HG02642 (cell line): ENCODE data around the gene AFG1L.
"Not testable (repeated sequence)": the region's sequence is repeated elsewhere in the genome, so short reads cannot be mapped to it uniquely, and the experiment has no call there.

Experiments used
- ATAC-seq: cut with Tn5 transposase; IDR thresholded peaks from one replicate; pipeline ENCODE4 v1.9.1; 2021; ENCODE audit warnings: mild to moderate bottlenecking; ENCODE audit not compliant: unreplicated experiment, poor library complexity

The AFG1L gene

GRCh38 chr6:108343894-108344293, 49.0 kb downstream of the AFG1L start:
- no peak for ATAC-seq

DNA sequence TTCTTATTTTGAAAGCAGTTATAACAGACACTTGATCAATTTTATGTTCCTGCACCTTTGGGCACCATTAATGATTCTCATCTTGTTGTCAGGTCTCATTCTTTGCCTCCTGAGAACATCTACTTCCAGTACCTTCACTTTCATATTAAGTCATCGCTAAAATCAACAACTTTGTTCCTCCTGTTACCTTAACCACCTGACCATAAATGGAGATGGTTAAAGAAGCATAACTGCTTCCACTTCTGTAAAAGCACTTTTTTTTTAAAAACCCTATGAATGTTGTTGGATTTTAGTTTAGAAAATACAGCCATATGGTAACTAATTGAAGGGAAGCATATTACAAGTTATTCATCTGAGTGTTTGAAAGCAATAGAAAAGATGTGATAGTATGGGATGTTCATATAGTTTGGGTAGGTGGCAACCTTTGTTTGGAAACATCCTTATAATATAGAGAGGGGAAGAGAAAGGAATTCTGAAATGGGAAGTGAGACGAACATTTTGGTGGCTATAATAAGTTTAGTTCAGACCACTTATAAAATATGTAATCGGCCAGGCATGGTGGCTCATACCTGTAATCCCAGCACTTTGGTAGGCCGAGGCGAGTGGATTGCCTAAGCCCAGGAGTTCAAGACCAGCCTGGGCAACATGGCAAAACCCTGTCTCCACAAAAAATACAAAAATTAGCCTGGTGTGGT, 53.9 kb downstream of the AFG1L start:
- peak; percentile 89 for ATAC-seq

GRCh38 chr6:108350528-108350927, 55.7 kb downstream of the AFG1L start:
- ATAC-seq = peak; percentile 60

GRCh38 chr6:108353853-108354252, 59.0 kb downstream of the AFG1L start:
- no peak for ATAC-seq

DNA sequence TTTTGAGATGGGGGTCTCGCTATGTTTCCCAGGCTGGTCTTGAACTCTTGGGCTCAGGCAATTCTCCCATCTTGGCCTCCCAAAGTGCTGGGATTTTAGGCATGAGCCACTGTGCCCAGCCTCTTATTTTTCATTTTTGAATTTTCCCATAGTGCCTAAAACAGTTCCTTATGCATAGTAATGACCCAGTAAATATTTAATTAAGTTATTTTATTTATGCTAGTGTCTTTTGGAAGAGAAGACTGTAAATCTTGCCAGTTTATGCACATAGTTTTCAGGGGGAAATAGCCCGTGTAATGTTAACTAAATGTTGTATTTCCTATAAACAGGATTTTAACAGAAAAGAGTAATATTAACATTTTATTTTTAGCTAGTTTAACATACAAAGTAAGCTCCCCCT, 60.3 kb downstream of the AFG1L start:
- ATAC-seq = no peak

GRCh38 chr6:108355890-108356289, 61.0 kb downstream of the AFG1L start:
- ATAC-seq = no peak

- ATAC-seq = no peak
Measured at GRCh38 chr6:108359901-108360882, 65.3 kb downstream of the AFG1L start.

- ATAC-seq = no peak
Measured at GRCh38 chr6:108360919-108361311, 66.1 kb downstream of the AFG1L start.

- ATAC-seq = no peak
Measured at GRCh38 chr6:108361312-108361932, 66.6 kb downstream of the AFG1L start.

DNA sequence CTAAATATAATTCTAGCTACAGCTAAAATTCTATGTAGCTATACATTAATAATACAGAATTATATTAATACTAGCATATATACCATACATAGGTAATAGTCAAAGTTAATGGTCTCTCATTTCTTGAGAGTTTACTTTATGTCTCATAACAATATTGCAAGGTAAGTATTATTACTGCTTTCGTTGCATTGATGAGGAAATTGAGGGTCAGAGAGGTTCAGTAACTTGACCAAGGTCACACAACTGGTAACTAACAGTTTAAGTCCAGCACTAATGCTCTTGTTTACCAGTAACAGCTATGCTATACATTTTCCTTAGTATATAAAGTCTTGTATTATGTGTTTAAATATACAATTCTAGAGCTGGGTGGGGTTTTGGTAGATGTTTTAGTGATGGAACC, 67.6 kb downstream of the AFG1L start:
- ATAC-seq = no peak

GRCh38 chr6:108363113-108363512, 68.3 kb downstream of the AFG1L start:
- no peak for ATAC-seq

- no peak for ATAC-seq
Measured at GRCh38 chr6:108363889-108364313, 69.0 kb downstream of the AFG1L start.

DNA sequence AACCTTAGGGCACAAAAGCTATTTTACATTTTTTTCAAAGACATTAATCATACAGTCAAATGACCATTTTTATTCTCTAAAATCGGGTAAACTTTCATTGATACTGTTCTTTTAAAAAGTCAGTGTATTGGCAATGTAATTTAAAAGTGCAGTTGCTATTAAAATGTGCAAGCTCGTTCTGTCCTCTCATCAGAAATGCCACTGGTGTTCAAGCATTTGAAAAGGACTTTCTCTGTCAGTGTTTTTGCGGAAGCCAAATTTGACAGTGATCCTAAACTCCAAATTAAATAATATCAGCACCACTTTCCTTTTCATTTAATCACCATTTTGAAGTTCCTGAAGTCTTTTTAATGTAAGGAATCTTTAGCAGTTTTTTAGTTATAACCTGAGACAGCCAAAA, 69.6 kb downstream of the AFG1L start:
- no peak for ATAC-seq

DNA sequence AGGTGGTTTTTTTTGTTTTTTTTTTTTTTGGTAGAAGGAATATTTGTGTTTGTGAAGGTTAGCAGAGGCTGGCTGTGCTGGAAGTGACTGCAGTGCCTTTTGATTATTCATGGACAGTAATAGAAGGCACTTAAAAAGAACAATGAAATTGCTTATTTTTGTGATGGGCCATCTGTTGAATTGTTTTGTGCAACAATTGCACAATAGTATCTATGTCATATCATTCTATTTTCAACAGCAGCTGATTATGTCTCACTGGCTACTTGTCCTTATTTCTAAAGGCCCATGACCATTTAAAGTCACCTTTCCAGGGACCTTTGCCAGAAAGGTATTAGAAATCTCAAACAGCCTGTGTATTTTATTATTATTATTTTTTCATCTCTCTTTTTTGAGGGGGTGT, 70.6 kb downstream of the AFG1L start:
- no peak for ATAC-seq

DNA sequence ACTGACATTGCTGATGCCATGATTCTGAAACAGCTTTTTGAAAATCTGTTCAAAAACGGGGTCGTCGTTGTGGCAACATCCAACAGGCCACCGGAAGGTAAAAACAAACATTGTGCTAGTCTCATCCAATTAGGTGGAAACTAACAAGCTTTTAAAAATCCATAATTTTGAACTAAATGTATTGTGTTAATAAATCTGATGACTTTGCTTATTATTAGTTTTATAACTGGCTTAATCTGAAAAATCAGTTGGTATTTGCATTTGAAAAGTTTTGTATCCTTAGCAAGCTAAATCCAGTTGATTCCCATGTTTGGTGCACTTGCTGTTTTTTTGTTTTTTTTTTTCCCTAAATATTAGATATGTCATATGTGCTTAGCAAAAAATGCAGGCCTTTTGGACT, 71.4 kb downstream of the AFG1L start:
- no peak for ATAC-seq

DNA sequence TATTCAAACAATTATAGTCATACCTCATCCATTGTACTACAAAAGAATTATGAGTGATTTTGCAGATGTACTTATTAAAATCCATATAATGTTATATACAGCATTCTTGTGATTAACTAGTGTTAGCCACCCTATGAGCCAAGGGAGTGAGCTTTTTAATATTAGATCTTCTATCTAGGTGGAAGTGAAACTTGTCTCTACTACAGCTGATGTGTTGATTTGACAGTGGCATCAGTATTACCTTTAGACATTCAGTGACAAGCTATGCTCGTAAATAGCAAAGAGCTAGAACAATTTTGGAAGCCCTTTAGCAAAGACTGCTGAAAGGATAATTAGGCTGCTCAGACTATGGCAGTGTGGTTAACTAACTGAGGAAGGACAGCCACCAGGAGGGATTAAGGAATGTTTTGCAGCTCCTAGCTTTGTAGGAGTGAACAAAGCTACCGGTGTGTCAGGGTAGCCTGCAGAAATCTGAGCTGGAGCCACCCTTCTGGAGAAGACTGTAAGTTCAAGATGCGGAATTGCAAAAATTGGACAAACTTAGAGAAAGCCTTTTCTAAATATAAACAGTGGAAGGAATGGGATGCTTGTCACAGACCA, 73.7 kb downstream of the AFG1L start:
- no peak for ATAC-seq

DNA sequence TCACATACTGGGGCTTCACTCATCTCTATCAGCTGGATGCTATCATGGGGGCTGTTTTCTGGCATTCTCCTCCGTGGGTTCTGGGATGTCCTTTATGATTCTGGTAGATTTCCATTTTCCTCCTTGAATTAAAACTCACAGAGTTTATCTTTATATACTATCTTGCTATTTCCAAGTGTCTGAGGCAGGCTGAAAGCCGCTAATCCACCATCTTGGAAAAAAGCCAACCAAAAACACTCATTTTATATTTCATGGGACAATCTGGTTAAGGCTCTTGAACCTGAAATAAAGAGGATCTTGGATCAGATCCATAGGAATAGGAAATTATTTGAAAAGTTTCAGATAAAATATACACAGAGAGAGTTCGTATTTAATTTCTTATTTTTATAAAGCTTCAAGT, 86.0 kb downstream of the AFG1L start:
- ATAC-seq = no peak

DNA sequence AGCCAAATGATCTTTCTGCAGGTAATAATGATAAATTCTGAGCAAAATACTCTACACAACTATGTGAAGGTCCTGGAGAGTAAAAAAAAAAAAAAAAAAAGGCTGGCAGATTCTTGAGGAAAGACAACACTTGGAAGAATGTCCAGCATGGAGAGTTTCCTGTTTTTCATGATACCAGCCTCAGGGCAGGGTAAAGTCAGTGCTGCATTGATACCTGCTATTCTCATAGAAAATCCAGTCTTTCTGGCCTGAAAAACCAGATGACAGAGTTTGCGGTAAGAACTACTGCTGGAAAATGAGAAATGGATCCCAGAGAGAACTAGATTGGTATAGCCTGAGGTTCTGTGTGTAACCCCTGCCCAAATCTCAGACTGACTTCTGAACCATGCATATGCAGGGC, 89.1 kb downstream of the AFG1L start:
- no peak for ATAC-seq

DNA sequence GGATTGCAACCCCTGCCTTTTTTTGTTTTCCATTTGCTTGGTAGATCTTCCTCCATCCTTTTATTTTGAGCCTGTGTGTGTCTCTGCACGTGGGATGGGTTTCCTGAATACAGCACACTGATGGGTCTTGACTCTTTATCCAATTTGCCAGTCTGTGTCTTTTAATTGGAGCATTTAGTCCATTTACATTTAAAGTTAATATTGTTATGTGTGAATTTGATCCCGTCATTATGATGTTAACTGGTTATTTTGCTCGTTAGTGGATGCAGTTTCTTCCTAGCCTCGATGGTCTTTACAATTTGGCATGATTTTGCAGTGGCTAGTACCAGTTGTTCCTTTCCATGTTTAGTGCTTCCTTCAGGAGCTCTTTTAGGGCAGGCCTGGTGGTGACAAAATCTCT, 94.3 kb downstream of the AFG1L start:
- not testable (repeated sequence) for ATAC-seq

DNA sequence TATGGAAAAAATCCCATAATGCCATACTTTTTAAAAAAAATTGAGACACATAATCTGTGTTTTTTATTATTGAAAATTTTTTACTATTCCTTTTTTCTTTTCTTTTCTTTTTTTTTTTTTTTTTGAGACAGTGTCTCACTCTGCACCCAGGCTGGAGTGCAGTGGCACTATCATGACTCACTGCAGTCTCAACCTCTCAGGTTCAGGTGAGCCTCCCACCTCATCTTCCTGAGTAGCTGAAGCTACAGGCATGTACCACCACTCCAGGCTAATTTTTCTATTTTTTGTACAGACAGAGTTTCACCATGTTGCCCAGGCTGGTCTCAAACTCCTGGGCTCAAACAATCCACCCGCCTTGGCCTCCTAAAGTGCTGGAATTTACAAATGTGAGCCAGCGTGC, 100.4 kb downstream of the AFG1L start:
- ATAC-seq = no peak

DNA sequence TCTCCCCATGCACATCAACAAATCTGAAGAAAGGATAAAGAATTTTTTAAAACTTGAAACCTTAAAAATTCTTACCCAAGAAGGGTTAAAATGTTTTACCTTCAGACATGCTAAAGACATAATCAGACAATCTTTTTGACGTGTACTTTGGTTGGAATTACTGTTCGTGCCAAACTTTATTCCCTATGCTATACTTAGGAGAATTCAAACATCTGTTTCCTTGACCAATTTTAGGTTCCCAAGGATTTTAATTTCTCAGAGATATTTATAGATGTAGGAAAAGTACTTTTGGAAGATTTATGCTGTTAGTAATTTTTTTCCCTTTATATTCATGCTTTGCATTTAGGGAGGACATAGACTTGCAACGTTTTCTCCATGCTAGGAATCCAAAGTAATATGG, 108.4 kb downstream of the AFG1L start:
- ATAC-seq = no peak
